ENCODE measurements around the gene PPOX. TPM values are rescaled to one million over a fixed set of nuclear protein-coding genes. Genes with fewer than 3 reads are reported as not detected.

PPOX gene
- total RNA-seq, 1 experiment from 2014 or later: 14.3 TPM

DNA sequence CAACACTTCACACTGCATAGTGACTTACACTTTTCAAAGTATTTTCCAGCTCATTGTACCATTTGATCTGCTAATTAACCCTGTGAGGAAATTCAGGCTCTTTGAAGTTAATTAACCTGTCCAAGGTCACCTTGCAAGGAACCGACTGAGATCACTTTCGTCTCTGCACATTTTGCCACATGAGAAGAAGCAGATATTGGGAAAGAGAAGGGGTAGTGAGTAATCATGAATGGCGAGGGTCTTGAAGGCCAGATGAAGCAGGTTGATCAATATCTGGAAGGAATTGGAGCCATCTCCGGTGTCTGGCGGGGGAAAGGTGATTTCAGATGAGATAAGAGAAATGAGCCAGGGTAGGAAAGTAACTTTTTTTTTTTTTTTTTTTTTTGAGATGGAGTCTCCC is 53.8 kb downstream of the PPOX start:
- DNase-seq (ENCODE audit: low spot score): no peak

Small RNAs within 50 kb of the gene (small RNA-seq; reads per million reads assigned to genes)
- gene RF01225: not detected

Other genes starting within 250 kb of the PPOX start
- gene ITLN2, start 211.6 kb upstream of the PPOX start, total RNA-seq (2014; rRNA removed; shearing (Covaris generic)): not detected in 2 replicates
- 128 and 154 TPM in 2 replicates for gene F11R, start 145.3 kb upstream of the PPOX start, total RNA-seq (2014; rRNA removed; shearing (Covaris generic))
- gene TSTD1, start 127.5 kb upstream of the PPOX start, total RNA-seq (2014; rRNA removed; shearing (Covaris generic)): 121 and 139 TPM in 2 replicates
- 78.4 and 79.3 TPM in 2 replicates for gene USF1, start 120.4 kb upstream of the PPOX start, total RNA-seq (2014; rRNA removed; shearing (Covaris generic))
- 0.58 and 0.86 TPM in 2 replicates for gene ARHGAP30, start 96.5 kb upstream of the PPOX start, total RNA-seq (2014; rRNA removed; shearing (Covaris generic))
- 8.6 and 10.4 TPM in 2 replicates for gene NECTIN4, start 76.9 kb upstream of the PPOX start, total RNA-seq (2014; rRNA removed; shearing (Covaris generic))
- gene KLHDC9, start 68.1 kb upstream of the PPOX start, total RNA-seq (2014; rRNA removed; shearing (Covaris generic)): 3.8 and 5.5 TPM in 2 replicates
- 67.7 and 70.5 TPM in 2 replicates for gene PFDN2, start 48.4 kb upstream of the PPOX start, total RNA-seq (2014; rRNA removed; shearing (Covaris generic))
- gene NIT1, start 48.3 kb upstream of the PPOX start, total RNA-seq (2014; rRNA removed; shearing (Covaris generic)): 25.1 and 30.8 TPM in 2 replicates
- gene DEDD, start 33.8 kb upstream of the PPOX start, total RNA-seq (2014; rRNA removed; shearing (Covaris generic)): 36.6 and 40.8 TPM in 2 replicates
- 66.4 and 81.3 TPM in 2 replicates for gene UFC1, start 12.4 kb upstream of the PPOX start, total RNA-seq (2014; rRNA removed; shearing (Covaris generic))
- gene USP21, start 6.9 kb upstream of the PPOX start, total RNA-seq (2014; rRNA removed; shearing (Covaris generic)): 20.8 and 24.6 TPM in 2 replicates
- gene B4GALT3, start 11.1 kb downstream of the PPOX start, total RNA-seq (2014; rRNA removed; shearing (Covaris generic)): 57.5 and 70.7 TPM in 2 replicates
- not detected in 2 replicates for gene ADAMTS4, start 32.6 kb downstream of the PPOX start, total RNA-seq (2014; rRNA removed; shearing (Covaris generic))
- gene NDUFS2, start 35.9 kb downstream of the PPOX start, total RNA-seq (2014; rRNA removed; shearing (Covaris generic)): 90.6 and 122 TPM in 2 replicates
- gene FCER1G, start 48.9 kb downstream of the PPOX start, total RNA-seq (2014; rRNA removed; shearing (Covaris generic)): not detected in 2 replicates
- gene APOA2, start 57.2 kb downstream of the PPOX start, total RNA-seq (2014; rRNA removed; shearing (Covaris generic)): 0.52 TPM in 1 of 2 replicates, not detected in the other
- gene TOMM40L, start 59.6 kb downstream of the PPOX start, total RNA-seq (2014; rRNA removed; shearing (Covaris generic)): 3.5 and 3.6 TPM in 2 replicates
- gene NR1I3, start 71.8 kb downstream of the PPOX start, total RNA-seq (2014; rRNA removed; shearing (Covaris generic)): not detected in 2 replicates
- not detected in 2 replicates for gene PCP4L1, start 92.3 kb downstream of the PPOX start, total RNA-seq (2014; rRNA removed; shearing (Covaris generic))
- gene MPZ, start 143.5 kb downstream of the PPOX start, total RNA-seq (2014; rRNA removed; shearing (Covaris generic)): 0.16 and 0.41 TPM in 2 replicates
- gene SDHC, start 148.0 kb downstream of the PPOX start, total RNA-seq (2014; rRNA removed; shearing (Covaris generic)): 16.6 and 17.1 TPM in 2 replicates
- gene CFAP126, start 201.4 kb downstream of the PPOX start, total RNA-seq (2014; rRNA removed; shearing (Covaris generic)): not detected in 2 replicates

All from HT-29 (cell line).